ENCODE measurements around the gene PXT1. TPM values are rescaled to one million over a fixed set of nuclear protein-coding genes. Genes with fewer than 3 reads are reported as not detected.

The PXT1 gene
- total RNA-seq, 1 donor from 2014 or later, result not detected

Other genes starting within 250 kb of the PXT1 start
- 7.1 and 11.4 TPM in 2 replicates for gene BRPF3, start 246.1 kb downstream of the PXT1 start, total RNA-seq
- not detected in 2 replicates for gene PNPLA1, start 172.8 kb downstream of the PXT1 start, total RNA-seq
- under 0.01 TPM in 1 of 2 replicates, not detected in the other for gene BNIP5, start 106.0 kb downstream of the PXT1 start, total RNA-seq
- gene ETV7, start 55.2 kb downstream of the PXT1 start, total RNA-seq, result 0.87 and 3.2 TPM in 2 replicates
- 48.8 and 54.0 TPM in 2 replicates for gene KCTD20, start 146 bp upstream of the PXT1 start, total RNA-seq
- gene STK38, start 104.6 kb upstream of the PXT1 start, total RNA-seq, result 18.3 and 21.5 TPM in 2 replicates
- 453 and 700 TPM in 2 replicates for gene SRSF3, start 151.5 kb upstream of the PXT1 start, total RNA-seq
- 208 and 427 TPM in 2 replicates for gene CDKN1A, start 235.9 kb upstream of the PXT1 start, total RNA-seq